Activated CD4-positive, alpha-beta T cell treated with anti-CD3 and anti-CD28 coated beads, Interleukin-2, amount 50 U/mL, for 24 hours (primary cell): ENCODE measurements around the gene RPS19.

ENCODE experiments used
- DNase-seq, 2 donors: peaks; one replicate each; pipeline ENCODE4 v3.0.0-alpha.2; 2020; ENCODE audit warnings: low read depth in 1 of 2, low spot score in 1 of 2

RPS19 gene

DNA sequence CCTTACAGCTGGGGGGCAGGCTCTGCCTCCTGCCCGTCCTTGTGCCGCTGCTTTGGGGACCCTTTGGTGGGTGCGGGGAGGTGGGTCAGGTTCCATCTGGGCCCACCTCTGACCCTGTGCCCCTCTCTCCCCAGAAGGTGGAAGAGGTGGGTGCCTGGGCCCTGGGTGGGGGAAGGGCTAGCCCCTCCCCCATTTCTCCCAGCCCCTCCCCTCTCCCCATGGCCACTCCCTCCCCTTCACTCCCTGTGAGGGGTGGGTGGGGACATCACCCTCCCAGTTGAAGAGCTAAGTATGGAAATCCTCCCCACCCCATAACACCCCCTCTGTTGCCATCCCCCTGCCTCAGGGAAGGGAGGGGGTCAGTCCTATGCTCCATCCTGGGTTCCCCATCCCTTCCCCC, 37.1 kb downstream of the RPS19 start:
- DNase-seq, result no peak

DNA sequence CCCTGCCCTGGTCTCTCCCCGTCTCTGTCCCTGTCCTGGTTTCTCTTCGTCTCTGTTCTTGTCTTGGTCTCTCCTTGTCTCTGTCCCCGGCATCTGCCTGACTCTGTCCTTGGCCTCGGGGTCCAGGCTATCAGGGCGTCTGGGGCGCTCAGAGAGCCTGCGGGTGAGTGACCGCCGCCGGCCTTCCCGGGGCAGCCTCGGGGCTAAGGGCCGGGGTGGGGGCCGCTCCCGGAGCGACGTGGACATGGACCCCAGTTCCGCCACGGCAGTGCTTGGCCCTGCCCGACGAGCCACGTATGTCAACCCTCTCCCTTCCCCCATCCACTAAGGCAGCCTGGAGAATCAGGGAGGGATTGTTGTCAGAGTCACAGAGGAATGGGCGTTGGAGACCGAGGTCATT, 37.8 kb downstream of the RPS19 start:
- no peak for DNase-seq

DNA sequence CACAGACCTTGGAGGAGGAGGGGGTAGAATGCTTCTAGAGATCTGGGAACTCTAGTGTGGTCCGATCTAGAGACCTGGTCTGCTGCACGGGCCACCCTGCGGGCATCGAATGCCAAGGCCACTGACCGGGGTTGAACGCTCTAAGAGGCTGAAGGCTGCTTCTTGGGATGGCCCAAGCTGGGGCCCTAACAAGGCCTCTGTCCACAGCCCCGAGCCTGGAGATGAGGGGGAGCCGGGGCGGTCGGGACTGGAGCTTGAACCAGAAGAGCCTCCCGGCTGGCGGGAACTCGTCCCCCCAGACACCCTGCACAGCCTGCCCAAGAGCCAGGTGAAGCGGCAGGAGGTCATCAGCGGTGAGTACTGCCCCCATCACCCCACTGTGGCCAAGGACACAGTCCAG, 38.2 kb downstream of the RPS19 start:
- DNase-seq, result no peak

DNA sequence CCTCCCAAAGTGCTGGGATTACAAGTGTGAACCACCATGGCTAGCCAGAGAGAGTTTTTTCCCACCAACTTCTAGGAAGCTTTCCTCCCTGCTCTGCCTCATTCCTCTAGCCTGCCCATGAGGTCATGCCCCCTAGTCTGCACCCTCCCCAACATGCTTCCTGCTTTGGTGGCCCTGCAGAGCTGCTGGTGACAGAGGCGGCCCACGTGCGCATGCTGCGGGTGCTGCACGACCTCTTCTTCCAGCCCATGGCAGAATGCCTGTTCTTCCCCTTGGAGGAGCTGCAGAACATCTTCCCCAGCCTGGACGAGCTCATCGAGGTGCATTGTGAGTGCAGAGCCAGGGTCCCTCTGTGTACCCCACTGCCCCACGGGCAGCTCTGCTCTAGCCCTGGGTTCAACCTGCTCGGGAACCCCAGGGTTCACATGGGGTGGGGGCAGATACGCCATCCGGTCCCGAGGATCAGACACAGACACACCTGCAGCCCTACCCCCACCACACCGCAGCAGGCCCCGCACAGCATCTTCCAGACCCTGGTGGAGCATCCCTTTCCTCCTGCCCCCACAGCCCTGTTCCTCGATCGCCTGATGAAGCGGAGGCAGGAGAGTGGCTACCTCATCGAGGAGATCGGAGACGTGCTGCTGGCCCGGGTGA, 41.8 kb downstream of the RPS19 start:
- DNase-seq, result no peak

DNA sequence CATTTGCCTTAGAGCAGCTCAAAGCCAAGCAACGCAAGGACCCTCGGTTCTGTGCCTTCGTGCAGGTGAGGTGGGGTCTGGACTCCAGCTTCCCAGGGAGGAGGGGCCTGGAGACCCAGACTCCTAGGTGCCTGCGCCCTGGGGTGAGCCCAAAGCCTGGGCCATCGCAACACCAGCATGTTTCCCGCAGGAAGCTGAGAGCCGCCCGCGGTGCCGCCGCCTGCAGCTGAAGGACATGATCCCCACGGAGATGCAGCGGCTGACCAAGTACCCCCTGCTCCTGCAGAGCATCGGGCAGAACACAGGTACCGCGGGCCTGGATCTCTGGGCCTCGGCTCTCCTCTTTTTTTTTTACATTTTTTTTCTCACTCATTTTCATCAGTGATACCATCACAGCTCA, 42.5 kb downstream of the RPS19 start:
- no peak for DNase-seq

DNA sequence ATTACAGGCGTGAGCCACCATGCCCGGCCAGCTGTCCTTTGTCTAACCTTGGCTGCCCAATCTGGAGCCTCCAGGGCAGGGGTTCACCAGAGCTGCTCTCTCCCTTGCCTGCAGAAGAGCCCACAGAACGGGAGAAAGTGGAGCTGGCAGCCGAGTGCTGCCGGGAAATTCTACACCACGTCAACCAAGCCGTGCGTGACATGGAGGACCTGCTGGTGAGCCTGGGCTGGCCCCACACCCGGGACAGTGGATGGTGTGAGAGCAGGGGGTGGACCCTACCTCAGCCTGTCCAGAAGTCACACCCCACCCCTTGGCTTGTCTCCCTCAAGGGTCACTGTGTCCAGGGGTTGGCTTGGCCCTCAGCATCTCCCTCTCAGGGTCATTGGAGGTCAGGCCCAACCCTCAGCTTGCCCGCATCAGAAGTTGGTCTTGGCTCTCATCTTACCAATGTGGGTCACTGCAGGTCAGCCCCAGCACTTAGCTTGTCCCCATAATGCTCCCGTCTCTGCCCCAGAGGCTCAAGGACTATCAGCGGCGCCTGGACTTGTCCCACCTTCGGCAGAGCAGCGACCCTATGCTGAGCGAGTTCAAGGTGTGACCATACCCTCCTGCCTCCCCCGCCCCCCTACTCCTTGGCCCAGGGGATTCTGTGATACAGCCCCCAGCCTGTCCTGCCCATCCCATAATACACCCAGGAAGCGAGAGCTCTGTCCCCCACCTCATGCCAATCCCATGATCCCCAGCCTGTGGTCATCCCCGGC, 43.3 kb downstream of the RPS19 start:
- no peak for DNase-seq

DNA sequence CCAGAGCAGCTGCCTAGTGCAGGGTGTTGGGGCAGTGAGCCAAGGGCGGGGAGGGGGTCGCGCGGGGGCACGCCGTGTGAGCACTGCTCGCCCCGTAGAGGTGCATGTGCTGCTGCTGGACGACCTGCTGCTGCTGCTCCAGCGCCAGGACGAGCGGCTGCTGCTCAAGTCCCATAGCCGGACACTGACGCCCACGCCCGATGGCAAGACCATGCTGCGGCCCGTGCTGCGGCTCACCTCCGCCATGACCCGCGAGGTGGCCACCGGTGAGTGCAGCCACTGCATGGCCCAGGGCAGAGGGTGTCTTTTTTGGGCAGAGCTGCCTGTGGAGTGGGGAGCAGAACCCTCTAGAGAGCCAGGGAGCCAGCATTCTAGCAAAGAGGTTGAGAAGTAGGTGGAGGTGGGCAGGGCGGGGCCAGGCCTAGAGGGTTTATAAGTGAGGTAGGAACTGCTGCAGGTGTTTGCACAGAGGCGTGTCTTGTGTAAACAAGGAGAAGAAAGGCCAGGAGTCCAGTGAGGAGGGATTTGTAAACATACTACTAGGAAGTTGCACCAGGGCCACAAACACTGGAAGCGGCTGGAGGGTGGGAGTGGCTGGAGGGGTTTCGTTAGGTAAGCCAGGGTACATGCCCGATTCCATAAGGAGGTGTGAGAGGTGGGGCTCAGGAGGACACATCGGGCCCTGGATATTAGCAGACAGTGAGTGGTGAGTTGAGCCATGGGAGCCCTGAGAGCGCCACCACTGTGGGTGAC, 44.2 kb downstream of the RPS19 start:
- DNase-seq, result no peak

DNA sequence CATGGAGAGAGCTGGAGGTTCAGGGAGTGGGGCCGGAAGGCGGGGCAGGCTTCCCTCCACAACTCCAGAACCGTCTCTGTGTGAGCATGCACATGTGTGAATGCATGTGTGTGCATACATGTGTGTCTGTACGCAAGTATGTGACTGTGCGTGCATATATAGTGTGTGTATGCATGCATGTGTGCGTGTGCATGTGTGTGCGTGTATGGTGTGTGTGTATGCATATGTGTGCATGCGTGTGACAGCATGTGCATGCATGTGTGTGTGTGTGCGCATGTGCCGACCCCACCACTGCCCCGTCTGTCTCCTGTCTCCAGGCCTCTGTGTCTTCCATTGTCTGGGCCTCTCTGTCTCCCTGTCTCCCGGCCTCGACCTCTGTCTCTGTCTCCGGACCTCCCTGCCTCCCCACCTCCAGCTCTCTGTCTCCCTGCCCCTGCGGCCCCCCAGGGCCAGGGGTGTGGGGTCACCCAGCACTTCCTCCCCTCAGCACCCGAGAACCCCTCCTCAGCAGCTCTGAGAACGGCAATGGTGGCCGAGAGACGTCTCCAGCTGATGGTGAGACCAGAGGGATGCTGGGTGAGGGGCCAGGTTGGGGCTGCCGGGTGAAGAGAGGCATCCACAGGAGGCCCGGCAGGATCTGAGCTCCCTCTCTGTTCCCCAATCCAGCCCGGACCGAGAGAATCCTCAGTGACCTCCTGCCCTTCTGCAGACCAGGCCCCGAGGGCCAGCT, 45.4 kb downstream of the RPS19 start:
- DNase-seq, result no peak

DNA sequence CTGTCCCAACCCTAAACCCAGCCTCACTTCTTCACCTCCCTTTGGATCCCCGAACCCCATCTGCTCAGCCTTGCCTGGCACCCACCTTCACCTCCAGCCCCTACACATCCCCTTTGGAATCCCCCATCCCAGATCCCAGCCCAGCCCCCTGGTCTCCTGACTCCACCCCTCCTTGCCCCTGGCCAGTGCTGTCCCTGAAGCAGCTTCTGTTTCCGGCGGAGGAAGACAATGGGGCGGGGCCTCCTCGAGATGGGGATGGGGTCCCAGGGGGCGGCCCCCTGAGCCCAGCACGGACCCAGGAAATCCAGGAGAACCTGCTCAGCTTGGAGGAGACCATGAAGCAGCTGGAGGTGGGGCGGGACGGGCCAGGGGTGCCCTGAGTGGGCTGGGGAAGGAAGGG, 46.2 kb downstream of the RPS19 start:
- no peak for DNase-seq

DNA sequence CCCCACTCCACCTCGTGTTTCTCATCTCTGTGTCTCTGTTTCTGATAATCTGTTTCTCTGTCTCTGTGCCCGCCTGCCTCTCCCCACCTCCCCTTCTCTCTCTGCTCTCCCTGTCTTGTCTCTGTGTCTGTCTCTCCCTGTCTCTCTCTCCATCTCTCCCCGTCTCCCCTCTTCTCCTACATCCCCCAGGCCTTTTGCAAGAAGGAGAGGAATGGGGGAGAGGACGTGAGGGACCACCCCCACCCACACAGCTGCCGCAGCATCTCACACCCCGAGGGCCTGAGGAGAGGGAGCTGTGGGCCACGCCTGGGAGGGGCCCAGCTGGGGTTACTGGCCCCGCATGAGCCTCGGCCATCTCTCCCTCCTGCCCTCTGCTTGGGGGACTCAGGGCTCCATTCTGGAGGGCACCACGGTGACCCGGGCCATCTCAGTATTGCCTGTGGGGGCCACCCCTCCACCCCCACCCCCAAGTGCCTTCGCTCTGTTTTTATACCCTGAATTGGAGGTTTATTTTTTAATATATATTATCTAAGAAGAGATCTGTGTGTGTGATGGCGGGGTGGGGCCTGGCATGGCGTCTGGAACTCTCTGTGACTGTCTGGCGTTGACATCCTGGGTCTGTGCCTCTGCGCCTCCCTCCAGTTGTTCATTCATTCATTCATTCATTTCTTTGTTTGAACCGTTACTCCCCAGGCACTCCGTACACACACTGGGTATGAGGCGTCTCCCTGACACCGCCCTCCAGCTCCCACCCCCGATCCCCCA, 47.0 kb downstream of the RPS19 start:
- no peak for DNase-seq

DNA sequence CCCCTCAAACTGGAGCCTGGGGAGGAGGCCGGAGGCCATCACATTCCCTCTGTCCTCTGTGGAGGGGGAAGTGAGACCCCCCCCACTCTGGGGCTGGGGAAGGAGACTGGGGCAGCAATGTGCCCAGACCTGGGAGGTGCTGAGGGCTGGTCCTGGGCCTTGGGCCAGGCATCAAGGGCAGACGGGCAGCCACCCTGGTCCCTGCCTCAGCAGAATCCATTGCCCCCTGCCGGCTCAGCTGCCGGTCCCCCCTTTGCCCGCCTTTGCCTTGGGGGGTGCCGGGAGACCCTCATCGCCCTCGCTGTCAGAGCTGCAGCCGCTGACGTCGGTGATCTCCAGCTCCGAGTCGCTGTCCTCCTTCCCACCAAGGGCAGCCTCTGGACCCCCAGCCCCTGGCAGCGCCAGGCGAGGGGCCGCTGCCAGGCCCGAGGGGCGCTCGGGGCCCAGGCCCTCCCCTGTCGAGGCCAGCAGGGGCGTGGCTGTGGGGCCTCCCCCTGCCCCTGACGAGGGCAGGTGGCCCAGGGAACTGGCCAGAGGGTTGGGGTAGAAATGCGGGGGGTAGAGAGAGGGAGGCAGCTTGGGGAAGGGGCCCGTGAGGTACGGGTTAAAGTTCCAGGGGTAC, 48.0 kb downstream of the RPS19 start:
- no peak for DNase-seq

DNA sequence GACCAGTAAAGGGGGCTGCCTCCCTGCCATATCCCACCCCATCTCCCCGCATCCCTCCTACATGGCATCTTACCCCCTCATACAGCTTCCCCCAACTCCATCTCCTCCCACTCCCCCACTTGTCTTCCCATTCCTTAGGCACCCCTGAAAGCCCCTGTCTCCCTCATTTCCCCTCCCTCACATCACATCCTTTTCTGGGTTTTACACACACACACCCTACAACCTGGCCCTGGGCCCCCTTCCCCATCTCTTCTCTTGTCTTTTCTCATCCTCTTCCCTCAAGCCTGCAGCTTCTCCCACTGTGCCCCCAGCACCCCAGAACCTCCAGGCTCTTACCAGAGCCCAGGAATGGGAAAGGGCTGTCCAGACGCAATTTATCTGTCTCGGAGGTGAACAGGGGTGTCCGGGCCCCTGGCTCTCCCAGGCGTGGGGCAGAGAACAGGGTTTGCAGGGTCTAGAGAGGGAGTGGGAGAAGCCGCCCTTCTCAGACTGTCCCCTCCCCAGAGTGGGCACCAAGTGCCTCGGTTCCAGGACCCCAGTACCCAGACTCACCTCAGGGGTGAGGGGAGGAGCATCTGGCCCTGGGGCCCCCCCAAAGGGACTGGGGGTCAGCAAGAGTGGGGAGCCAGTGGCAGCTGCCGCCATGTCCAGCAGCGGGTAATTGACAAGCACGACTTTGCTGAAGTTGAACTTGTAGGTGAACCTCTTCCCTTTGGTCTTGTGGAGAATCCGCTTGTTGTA, 48.8 kb downstream of the RPS19 start:
- DNase-seq, result no peak

DNA sequence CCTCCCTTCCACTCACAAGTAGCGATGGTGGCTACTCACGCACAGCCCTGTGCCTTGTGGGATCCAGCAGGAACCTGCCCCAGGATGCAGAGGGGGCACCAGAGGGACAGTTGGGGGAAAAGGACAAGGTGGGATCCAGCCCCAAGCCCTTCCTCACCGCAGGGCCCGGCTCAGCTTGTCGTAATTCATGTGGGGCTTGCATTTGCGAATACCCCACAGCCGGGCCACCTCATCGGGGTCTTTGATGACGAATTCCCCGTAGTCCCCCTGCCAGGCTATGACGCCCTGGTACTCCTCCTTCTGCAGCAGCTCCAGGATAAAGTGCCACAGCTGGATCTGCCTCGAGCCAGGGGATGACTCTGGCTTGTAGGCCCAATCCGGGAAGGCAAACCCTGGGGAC, 49.7 kb downstream of the RPS19 start:
- no peak for DNase-seq

DNA sequence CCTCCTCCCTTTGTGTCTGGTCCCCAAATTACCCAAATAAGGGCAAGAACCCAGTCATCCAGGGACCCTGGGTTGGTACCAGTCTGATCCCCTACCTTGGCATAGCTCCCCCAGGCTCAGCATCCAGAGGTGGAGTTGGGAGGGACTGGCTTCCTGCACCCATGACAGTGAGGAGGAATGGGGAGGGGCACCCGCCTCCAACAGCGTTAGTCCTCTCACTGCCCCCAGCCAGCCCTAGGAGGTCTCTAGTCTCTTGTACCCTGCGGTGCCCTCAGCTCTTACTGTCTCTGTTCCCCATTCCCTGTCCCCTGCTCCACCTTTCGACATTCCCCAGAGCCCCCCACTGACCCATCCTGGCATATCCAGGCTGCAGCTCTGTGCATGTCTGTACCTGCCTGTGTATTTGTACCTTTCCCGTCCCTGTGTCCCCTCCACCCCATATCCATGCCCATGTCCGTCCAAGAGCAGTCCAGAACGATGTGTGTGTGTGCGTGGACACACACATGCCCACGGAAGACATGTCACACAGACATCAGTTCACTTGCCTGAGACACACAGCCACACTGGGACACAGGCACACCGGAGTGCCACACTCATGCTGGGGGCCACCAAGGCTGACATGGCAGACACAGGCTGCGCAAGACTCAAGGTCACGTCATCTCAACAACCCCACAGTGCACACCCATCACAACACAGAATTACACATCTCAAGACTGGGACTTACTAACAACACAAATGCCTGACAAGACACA, 50.4 kb downstream of the RPS19 start:
- no peak for DNase-seq

DNA sequence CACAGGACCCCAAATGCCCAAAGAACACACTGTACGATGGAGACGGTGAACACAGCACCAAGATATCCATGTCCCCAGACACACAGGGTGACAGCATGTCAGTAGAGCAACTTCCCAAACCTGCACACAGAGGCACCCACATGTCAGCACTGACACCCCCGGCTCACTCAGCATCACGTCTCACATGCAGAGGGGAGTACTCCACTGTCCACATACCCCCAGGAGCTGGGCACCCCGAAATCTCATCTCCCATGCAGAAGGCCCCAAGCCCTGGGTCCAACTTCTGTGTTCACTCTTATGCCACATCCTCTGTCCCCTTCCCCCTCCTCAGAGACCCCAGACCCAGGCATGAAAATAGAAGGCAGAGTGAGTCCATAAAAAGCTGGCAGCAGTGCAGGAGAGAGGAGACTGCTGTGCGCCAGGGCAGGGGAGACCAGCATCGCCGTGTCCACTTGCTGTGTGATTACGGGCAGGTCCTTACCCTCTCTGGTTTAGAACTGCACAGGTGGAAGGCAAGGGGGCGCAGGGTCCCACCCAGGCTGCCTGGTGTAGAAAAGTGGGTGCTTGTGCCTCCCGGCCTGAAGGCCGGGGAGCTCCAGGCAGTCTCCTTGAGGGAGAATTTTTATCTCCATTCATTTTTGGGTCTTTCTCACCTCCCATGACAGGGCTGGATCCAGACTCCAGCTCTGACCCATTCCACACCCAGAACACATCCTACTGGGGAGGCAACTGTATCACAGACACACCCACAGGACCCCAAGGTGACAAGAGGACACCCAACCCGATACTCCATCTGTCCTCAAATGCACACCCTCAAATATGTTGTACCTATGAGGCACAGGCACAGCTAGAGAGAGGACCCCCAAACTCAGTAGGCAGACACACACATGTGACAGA, 51.2 kb downstream of the RPS19 start:
- DNase-seq, result no peak

DNA sequence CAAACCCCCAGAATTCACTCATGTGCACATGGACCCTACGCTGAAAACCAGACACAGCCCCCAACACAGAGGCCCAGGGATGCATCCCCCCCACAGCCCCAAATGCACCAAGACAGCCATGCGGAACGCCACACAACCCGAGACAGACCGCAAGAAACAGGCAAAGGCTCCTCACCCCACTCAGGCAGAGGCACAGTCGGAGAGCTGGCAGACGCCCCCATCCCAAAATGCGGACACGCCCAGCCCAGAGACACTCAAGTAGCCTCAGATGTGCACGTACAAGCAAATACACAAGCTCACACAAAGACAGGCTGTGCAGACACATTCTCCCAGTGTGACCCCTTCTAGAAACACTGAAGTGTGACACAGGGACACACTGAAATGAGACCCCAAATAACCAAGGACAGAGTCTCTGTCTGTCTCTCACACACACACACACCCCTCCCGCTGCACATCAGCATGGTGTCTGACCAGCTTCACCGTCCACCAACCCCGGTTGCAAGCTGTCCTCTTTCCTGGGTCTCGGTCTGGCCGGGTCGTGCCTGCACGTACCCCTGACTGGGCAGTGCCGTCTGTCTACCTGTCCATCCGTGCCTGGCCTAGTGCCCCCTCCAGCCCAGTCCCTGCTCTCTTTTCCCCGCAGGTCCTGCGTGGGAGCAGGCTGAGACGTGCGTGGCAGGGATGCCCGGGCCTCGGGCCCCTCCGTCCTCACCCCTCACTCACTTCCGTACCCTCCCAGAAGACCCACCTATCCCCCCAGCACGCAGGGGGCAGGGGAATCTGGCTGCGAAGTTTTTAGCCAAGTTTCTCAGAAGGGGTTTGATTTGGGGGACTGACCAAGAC, 52.1 kb downstream of the RPS19 start:
- no peak for DNase-seq

DNA sequence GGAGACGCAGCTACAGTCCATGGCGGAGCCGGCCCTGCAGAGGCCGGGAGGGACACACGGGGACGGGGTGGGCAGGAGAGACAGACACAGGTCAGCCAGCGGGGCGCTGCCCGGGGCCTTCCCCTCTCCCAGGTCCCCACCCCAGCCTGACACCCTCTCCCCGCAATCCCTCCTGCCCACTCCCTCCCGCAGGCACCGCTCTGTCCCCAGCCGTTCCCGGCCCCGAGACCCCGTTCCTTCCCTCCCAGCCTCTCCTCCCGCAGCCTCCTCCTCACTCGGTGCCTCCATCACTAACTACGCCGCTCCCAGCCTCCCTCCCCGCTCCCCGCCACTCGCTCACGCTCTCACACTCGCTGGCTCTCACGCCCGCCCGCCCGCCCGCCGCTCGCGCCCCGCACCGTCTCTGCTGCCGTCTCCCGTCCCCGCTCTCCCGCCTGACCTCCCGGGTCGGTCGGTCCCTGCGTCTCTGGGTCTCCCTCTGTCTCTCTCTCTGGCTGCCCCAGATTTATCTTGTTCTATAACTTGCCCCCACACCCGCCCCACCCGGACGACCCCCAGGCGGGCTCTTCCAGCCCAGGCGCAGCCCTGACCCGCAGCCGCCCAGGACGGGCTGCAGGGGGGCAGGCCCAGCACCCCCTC, 53.0 kb downstream of the RPS19 start:
- no peak for DNase-seq
